ENCODE measurements around the gene ADD2.

Gene ADD2

DNA sequence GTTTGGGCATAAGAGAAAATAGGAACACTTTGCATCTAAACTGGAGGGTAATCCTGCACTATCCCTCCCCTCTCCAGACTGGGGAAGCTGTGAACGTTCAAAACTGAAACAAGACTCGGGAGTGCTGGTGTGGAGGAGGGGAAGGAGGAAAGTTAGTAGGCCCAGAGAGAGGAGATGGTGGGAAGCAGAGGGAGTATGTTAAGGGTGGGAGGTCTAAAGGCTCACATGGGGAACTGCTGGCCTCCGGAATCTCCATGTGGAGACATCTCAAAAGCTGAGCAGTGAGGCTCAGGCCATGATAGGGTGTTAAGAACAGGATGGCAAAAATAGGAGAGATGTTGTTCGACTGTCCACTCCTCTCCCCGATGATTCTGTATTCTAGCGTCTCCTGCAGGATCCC lies 47.9 kb downstream of the ADD2 start:
- DNase-seq (ENCODE audit: low read depth): no peak

DNA sequence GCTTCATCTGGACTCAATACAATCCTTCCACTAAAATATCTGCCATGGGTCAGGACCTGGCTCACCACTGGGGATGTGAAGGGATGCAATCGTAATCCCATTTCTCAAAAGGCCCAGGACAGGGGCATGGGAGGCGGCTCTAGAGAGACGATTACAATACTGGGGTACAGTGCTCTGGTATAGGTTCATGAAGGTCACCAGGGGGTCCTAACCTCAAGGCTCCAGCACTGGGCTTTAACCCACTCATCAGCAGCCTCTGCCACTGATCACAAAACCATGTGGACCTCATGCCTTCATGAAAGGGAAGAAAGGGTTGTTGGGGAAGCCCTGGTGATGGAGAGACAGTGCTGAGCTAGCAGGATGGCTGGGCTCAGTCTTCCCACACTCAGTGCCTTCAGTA lies 48.8 kb downstream of the ADD2 start:
- DNase-seq (ENCODE audit: low read depth): no peak

DNA sequence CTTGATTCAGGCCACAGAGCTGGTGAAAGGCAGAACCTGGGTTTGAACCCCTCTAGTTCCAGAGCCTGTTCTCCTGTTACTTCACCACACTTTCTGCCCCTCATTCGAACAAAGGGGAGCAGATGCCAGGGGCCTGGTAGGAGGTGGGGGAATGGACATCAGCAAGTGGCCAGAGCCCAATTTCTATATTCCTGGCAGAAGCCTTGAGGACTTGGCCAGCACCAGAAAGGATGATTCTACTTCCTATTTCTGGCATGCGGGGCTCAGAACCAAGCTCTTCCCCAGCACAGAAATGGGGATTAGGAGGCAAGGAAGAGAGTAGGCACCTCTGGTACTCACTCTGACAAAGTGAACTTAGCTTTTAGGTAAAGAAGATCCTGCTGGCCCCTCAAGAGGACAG lies 49.3 kb downstream of the ADD2 start:
- DNase-seq (ENCODE audit: low read depth): no peak

DNA sequence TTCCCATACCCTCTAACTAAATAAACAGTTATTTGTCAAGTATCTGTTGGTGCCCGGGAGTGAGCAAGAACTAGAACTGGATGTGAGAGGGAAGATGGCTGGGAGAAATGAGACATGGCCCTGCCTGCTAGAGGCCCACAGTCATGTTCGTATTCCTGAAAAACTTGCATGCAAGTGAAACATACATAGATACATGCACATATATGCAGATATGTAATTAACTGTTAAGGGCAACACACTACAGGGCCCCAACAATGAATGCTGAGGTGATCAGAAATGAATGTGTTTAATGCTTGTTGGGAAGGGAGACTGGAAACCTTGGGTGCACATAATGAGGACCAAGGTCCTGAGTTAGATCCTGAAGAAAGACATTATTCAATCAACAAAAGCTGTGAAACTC lies 49.8 kb downstream of the ADD2 start:
- DNase-seq (ENCODE audit: low read depth): no peak

- DNase-seq (ENCODE audit: low read depth): no peak
Measured at GRCh38 chr2:70717431-70718038, 50.5 kb downstream of the ADD2 start.

DNA sequence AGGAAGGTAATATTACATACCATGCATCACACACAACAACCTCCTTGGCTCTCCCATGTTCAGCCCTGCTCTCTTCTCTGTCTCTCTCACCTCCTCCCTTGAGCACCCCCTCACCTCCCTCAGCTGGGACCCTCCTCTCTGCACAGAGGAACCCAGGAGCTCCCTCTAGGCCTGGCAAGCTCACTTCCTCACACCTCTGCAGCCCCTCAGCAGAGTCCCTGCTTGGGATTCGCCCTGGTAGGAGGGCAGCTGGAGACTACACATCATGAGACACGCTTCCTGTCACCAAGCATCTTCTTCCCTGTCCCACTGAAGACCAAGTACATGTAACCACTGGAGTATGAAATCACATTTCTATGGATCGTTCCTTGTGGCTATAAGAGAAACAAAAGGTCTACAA lies 51.0 kb downstream of the ADD2 start:
- DNase-seq (ENCODE audit: low read depth): no peak

DNA sequence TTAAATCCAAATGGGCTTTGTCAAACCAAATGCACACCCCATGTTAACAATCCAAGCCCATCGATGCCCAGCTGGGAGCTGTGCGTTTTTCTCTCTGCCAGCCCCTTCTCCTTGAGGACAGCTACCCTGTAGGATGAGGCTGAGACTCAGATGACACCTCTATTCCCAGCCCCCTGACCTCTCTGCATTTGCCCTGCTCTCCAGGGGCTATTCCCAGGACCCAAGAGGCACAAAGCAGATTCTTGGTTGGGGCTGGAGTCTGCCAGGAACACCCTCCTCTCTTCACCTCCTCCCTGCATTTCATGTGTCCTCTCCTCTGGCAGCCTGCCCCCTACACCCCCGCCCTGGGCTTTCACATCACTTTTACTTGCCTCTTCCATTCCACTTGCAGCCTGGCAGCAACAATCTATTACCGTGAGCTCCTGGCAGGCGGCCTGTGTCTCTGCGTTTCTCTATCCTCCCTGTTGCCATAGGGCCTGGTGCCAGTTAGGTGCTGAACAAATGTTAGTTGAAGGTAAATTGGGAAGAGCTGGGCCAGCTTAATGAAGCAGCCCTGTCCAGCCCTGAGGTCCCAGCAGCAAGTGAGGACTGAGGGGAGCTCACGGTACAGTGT lies 51.8 kb downstream of the ADD2 start:
- no peak for DNase-seq (ENCODE audit: low read depth)

DNA sequence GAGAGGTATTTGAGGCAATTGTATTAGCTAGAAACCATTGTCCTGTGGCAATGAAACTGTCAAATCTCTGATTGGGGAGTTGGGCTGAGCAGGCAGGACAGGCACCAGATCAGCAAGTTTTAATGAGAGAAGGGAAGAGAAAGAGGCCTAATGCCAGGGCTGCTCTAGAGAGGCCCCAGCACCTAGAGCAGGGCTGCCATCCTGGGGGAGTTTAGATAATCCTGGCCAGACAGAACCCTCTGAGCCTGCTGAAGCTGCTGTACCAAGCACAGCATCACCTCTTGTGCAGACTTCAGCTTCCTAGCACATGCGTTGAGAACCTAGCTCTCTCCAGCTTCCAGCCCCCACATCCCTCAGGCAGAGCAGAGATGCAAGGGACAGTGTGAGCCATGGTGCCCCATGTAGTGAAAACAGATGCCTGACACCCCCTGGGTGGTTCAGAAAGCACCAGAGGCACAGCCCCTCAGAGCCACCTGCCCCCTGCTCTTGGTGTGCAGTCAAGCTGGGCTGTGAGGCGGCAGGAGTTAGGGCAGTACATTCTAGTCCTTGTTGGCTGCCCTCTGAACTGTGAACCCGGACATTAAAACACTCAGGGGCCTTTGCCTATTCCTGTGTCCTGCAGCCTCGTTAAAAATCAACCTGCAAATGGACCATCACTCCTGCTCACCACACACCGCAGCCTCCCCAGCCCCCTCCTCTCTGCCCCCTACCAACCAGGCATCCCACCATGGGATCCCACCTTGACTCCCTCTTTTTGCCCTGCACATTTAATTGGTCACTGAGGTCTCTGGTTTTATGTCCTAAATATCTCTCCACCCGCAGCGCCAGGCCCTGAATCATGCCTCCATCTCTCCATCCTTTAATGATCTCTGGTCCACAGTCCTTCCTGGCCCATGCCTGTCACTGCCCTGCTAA lies 52.7 kb downstream of the ADD2 start:
- DNase-seq (ENCODE audit: low read depth): no peak

- DNase-seq (ENCODE audit: low read depth): no peak
Measured at GRCh38 chr2:70714141-70714905, 53.7 kb downstream of the ADD2 start.

DNA sequence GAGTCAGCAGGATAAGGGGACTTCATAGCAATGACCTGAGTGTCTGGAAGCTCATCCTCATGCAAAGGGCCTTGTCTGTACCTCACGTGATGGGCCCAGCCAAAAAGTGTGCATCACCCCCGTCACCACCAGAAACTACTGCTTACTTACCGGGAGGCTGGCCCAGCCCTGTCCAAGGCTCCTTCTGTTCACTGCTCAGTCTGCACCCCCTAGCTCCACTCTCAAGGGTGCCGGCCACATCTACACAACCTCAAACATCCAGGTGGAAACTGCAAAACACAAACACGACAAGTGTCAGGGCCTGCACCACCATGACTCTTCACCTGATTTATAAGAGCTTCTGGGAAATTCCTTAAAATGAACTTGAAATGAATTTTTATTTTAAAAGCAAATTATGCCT lies 55.1 kb downstream of the ADD2 start:
- DNase-seq (ENCODE audit: low read depth): no peak

DNA sequence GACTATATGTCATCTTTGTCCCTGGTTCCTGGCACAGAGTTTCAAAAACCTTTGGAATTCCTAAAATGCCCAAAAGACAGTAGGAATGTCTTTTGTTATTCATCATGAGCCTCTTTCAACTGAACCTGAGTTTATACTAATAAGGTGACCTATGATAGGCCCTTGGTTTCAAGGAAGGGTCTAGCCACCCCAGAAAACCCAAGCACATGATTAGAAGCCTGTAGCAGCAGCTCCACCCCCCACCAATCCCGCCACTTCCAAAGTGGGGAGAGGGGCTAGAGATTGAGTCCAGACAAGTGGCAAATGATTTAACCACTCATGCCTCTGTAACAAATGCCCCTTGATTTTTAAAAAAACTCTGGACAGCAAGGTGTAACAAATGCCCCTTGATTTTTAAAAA lies 56.8 kb downstream of the ADD2 start:
- no peak for DNase-seq (ENCODE audit: low read depth)

- no peak for DNase-seq (ENCODE audit: low read depth)
Measured at GRCh38 chr2:70710038-70710690, 57.8 kb downstream of the ADD2 start.

DNA sequence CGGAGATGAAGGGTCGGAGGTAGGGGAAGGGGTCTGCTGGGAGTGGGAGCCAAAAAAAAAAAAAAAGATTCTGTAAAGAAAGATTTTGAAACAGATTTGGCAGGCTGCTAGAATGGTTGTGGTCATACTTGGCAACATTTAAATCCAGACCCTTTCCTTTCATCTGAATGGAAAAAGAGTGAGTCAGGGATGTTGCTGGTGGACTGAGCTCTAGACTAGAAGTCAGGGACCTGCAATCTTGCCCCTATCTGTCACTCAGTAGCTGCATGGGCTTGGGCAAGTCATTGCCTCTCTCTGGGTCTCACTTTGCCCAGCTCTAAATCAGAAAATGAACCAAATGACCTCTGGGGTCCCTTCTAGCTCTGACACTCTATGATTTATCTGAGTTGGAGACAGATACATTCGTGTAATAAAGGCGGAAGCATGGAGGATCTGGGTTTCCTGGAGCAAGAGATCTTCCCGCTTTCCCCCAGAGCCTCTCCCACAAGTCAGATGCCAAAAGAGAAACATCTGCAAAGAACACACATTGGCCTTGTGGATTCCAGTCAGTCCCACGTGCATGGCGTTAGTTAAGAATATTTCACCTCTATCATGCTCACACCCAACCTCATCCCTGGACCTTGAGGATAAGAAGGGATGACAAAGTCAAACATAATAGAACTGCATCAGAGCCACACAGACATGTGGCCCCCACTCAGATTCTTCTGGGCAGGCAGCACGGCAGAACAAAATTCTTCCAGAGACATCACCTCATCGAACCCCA lies 58.5 kb downstream of the ADD2 start:
- no peak for DNase-seq (ENCODE audit: low read depth)

GRCh38 chr2:70708376-70709199 lies 59.4 kb downstream of the ADD2 start:
- no peak for DNase-seq (ENCODE audit: low read depth)

DNA sequence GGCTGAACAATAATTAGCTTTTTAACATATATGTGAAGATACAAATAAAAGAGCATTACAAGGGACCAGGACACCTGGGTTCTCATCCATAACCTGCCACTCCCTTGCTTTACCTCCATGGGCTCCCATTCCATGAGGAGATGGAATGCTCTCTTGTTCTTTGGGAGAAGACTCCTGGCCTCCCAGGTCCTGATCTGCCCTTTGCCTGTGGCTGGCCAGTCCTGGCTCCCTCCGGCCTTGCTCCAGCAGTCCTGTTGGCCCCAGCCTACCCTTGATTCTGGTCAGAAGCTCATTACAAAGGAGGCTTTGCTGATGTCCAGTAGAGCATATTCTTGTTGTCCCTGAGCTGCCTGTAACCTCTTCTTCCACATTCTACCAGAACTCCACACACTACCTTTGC lies 60.3 kb downstream of the ADD2 start:
- no peak for DNase-seq (ENCODE audit: low read depth)

GRCh38 chr2:70706026-70706795 lies 61.8 kb downstream of the ADD2 start:
- no peak for DNase-seq (ENCODE audit: low read depth)

DNA sequence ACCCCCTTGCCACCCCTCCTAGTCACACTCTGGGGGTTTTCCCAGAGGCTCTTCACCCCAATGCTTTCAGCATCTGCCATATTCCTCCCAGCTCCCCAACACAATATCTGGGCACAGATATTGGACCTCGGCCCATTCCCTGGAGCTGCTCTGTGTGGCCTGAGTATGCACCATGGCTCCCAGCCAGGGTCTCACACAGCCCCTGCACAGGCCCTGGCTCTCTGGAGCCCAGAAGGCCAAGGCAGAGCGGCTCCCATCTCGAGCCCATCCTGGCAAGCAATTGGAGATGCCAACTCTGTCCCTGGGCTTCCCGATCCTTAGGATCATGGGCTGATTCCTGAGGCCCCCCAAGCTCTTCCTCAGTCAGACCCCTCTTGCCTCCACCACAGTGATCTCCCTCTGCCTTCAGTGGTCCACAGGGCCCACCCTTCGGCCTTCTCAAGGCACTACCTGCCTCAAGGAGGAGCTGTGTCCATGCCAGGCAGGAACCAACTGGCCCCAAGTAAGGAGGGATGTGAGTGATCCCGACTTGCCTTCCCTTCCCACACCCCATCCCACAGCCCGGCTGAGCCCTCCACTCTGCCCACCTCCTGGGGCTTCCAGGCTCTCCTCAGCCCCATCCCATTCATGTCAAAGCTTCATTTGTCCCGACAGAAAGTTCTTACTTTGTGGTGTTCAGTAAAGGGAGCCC lies 62.7 kb downstream of the ADD2 start:
- DNase-seq (ENCODE audit: low read depth): no peak

DNA sequence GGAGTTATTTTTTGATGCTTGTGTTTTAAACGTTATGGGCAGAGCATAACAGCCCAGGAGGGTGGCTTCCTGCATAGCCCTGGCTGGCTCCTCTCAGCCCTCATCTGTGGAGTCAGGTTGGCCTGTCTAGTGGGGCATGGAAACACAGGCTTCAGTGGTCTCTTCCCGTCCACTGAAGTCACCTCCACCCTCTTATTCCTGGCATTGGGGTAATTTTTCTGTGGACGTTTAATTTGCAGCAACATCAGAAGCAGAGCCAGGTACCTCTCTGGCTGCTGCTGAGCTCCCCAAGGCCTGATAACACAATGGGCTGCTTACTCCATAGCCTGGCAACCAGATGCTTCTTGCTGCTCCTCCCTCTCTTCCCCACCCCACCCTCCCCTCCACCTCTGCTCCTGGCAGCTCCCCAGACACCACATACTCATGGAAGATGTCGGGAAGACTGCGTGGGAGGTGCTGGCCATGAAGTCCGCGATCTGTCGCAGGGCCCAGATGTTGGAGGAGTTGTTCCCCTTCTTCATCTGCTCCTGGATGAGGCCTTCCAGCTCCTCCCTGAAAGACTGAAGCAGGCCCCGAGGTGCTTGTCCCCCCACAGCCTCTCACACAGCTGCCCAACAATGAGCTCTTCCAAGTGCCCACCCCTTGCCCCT lies 64.0 kb downstream of the ADD2 start:
- no peak for DNase-seq (ENCODE audit: low read depth)

All from non-pigmented ciliary epithelial cell (primary cell).